ENCODE results near the gene RPTOR. TPM values are rescaled to one million over a fixed set of nuclear protein-coding genes. Genes with fewer than 3 reads are reported as not detected.

Gene RPTOR
- polyA plus RNA-seq, 1 of the 3 experiments (the other 2 are of a cell fraction): 14.9 TPM

DNA sequence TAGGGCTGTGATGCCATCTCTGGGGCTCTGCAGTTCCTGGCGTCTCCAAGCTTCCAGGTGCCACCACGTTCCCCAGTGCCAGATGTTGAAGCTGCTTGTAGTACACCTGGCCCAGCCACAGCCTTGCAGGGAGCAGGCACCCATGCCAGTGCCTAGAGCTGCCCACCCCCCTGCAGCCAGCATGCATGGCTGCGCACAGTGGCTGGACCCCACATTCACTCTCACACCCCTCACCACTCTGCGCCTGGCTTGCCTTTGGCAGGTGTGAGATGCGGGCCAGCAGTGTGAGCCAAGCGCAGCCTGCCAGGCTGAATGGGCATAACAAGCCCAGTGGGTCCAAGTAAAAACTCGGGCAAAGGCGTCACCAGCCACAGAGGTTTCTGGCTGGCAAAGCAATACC, 371.6 kb downstream of the RPTOR start (continued):
- no peak for TF ChIP-seq EP300 (IDR thresholded peaks at IDR 0.05; ENCODE audit: borderline replicate concordance in 1 of 2, low read depth in 1 of 2, low read length in 1 of 2)

DNA sequence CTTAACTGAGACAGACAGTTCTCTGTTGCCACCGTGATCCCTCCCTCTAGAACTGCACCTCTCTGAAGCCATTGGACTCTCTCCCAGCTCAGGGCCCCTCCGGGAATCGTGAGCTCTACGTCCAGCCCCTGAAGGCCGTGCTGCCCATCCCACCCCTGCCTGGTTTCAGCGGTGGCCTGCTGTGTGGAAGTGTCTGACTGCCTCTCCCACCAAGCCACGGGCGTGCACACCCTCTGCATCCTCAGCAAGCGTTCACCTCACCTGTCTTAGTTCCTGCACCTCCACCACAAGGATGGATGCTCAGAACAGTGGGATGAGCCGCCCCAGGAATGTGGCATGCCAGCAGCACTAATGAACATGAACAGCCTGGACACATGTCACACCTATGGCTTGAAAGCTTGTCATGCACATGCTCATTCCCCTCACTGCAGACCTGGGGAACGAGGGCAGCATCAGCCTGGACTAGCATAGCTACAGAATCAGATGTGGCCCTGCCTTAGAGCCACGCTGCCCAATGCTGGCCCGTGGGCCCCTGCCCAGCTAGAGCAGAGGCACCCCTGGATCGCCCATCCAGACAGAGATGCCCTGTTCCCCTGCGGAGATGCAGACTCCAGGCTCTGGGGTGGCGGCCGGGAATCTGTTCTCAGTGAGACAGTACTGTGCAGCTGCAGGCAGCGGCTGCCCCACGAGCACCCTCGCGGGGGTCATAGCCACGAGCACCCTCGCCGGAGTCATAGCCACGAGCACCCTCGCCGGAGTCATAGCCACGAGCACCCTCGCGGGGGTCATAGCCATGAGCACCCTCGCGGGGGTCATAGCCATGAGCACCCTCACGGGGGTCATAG, 373.3 kb downstream of the RPTOR start:
- 98% methylated on average over 10 of the region's 33 CpGs for WGBS (ENCODE audit: low lambda C conversion rate)
- CTCF ChIA-PET: interaction anchor here (0.8 to 0.9 kb wide), 2 partner anchors 19 to 63 kb away, joined by 3 to 4 read pairs; no protein-coding TSS in a partner anchor

More for the DNA sequence above, 373.3 kb downstream of the RPTOR start:
- Histone ChIP-seq H3K27me3 (ENCODE audit: insufficient read depth) (no peaks in the 10 kb centered on the region), H4K20me1 (ENCODE audit: insufficient read depth) (no peaks in the 10 kb centered on the region), H3F3A (replicated peaks; ENCODE audit: insufficient read depth) (no peaks in the 10 kb centered on the region), H3K36me3 (replicated peaks in 1 of 2; ENCODE audit: control insufficient read depth in 1 of 2, insufficient read depth in 2 of 2, low read length in 1 of 2) (peaks cover 29 to 42% of the 10 kb centered on the region in 2 experiments), H2AFZ (ENCODE audit: low read depth) (no peak overlapping the region), H3K9me2 (no peaks in the 10 kb centered on the region), H3K9me3 (no peaks in the 10 kb centered on the region), H3K4me1 (ENCODE audit: control insufficient read depth in 1 of 2, insufficient read depth in 2 of 2, low read depth in 1 of 2, low read length in 1 of 2) (no peaks in the 10 kb centered on the region), H3K79me2 (ENCODE audit: insufficient read depth) (no peaks in the 10 kb centered on the region), H3K9ac (no peak overlapping the region), H3K4me3 (ENCODE audit: low read depth in 2 of 2, low read length in 1 of 2) (no peak overlapping the region), H3K4me2 (no peak overlapping the region), H3K27ac (ENCODE audit: low read depth in 2 of 2, low read length in 1 of 2) (no peak overlapping the region)
- TF ChIP-seq GABPA (IDR thresholded peaks at IDR 0.05; ENCODE audit: low read depth): no peak
- no peak for TF ChIP-seq GATA2 (CRISPR knock-in tag; IDR thresholded peaks at IDR 0.05)
- TF ChIP-seq EP300 (IDR thresholded peaks at IDR 0.05; ENCODE audit: borderline replicate concordance in 1 of 2, low read depth in 1 of 2, low read length in 1 of 2): no peak
- TF ChIP-seq CHD2 (IDR thresholded peaks at IDR 0.05; ENCODE audit: low read length, partially characterized antibody): no peak
- no peak for TF ChIP-seq JUND (IDR thresholded peaks at IDR 0.05)
- no peak for TF ChIP-seq NRF1 (IDR thresholded peaks at IDR 0.05; ENCODE audit: low read depth, low read length)
- TF ChIP-seq, protein P1, sequence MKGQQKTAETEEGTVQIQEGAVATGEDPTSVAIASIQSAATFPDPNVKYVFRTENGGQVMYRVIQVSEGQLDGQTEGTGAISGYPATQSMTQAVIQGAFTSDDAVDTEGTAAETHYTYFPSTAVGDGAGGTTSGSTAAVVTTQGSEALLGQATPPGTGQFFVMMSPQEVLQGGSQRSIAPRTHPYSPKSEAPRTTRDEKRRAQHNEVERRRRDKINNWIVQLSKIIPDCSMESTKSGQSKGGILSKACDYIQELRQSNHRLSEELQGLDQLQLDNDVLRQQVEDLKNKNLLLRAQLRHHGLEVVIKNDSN (IDR thresholded peaks at IDR 0.05; ENCODE audit: borderline replicate concordance, low read depth): no peak
- no peak for TF ChIP-seq FOXM1 (IDR thresholded peaks at IDR 0.05; ENCODE audit: low read depth)
- no peak for TF ChIP-seq MEF2A (IDR thresholded peaks at IDR 0.05; ENCODE audit: borderline replicate concordance, low read depth)
- no peak for TF ChIP-seq FOSL2 (IDR thresholded peaks at IDR 0.05; ENCODE audit: borderline replicate concordance, low read depth)
- no peak for TF ChIP-seq POLR2AphosphoS5 (IDR thresholded peaks at IDR 0.05; ENCODE audit: low read depth, low read length)
- no peak for TF ChIP-seq NFIC (IDR thresholded peaks at IDR 0.05; ENCODE audit: borderline replicate concordance)
- TF ChIP-seq, protein P2, sequence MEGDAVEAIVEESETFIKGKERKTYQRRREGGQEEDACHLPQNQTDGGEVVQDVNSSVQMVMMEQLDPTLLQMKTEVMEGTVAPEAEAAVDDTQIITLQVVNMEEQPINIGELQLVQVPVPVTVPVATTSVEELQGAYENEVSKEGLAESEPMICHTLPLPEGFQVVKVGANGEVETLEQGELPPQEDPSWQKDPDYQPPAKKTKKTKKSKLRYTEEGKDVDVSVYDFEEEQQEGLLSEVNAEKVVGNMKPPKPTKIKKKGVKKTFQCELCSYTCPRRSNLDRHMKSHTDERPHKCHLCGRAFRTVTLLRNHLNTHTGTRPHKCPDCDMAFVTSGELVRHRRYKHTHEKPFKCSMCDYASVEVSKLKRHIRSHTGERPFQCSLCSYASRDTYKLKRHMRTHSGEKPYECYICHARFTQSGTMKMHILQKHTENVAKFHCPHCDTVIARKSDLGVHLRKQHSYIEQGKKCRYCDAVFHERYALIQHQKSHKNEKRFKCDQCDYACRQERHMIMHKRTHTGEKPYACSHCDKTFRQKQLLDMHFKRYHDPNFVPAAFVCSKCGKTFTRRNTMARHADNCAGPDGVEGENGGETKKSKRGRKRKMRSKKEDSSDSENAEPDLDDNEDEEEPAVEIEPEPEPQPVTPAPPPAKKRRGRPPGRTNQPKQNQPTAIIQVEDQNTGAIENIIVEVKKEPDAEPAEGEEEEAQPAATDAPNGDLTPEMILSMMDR (IDR thresholded peaks at IDR 0.05): no peak
- TF ChIP-seq, protein P3, sequence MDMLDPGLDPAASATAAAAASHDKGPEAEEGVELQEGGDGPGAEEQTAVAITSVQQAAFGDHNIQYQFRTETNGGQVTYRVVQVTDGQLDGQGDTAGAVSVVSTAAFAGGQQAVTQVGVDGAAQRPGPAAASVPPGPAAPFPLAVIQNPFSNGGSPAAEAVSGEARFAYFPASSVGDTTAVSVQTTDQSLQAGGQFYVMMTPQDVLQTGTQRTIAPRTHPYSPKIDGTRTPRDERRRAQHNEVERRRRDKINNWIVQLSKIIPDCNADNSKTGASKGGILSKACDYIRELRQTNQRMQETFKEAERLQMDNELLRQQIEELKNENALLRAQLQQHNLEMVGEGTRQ (IDR thresholded peaks at IDR 0.05; ENCODE audit: borderline replicate concordance, low read depth, low read length): no peak
- no peak for TF ChIP-seq SIN3A (IDR thresholded peaks at IDR 0.05; ENCODE audit: borderline replicate concordance, low read depth, low read length)
- peak; percentile 26 for DNase-seq
- POLR2A ChIA-PET: no interaction called here
